OCI-LY3 (cell line): ENCODE results near the gene REXO2.

Experiments
- CTCF ChIP-seq: fragments of 200-600, 300-600 bp; sonication (generic); IDR thresholded peaks from 2 replicates; pipeline ENCODE4 v1.5.1; 2014; ENCODE audit warnings: antibody characterized with exemption, low read length, low read depth
- EZH2phosphoT487 ChIP-seq: fragments of 200-600 bp; shearing (Covaris generic); IDR thresholded peaks from 2 replicates; pipeline ENCODE4 v1.6.1; 2018; ENCODE audit warnings: antibody characterized with exemption, mixed run types, low read depth

- no peak for TF ChIP-seq CTCF
- no peak for TF ChIP-seq EZH2phosphoT487
These were observed 40.9 kb upstream of the REXO2 start for GRCh38 chr11:114398303-114398920.
